SU-DHL-6 (cell line): Measurements from ENCODE around the gene GPR107.

Source experiments
- H2AFZ ChIP-seq: fragments of 200-600 bp; sonication (generic); 2 replicates; pipeline ENCODE4 v1.6.1; 2014; ENCODE audit warnings: low read depth, mild to moderate bottlenecking, moderate library complexity, mixed read lengths, antibody characterized with exemption, low read length; ENCODE audit not compliant: severe bottlenecking
- H3F3A ChIP-seq: fragments of 200-600 bp; shearing (Covaris generic); 2 replicates; pipeline ENCODE4 v1.6.0; 2016; ENCODE audit warnings: antibody characterized with exemption, mild to moderate bottlenecking; ENCODE audit not compliant: insufficient read depth
- H3K27ac ChIP-seq: fragments of 200-600 bp; sonication (generic); 2 replicates; pipeline ENCODE4 v1.5.1; 2016; ENCODE audit warnings: low read depth, mild to moderate bottlenecking, low read length, moderate library complexity, mixed read lengths
- H3K27me3 ChIP-seq: fragments of 200-600 bp; sonication (generic), shearing (Covaris generic); 2 replicates; pipeline ENCODE4 v1.6.0; 2014; ENCODE audit warnings: mild to moderate bottlenecking, low read length
- H3K36me3 ChIP-seq: fragments of 200-600 bp; sonication (generic); 2 replicates; pipeline ENCODE4 v1.6.1; 2014; ENCODE audit warnings: mild to moderate bottlenecking, low read length, mixed read lengths
- H3K4me2 ChIP-seq: fragments of 300-600, 200-600 bp; shearing (Covaris generic), sonication (generic); 2 replicates; pipeline ENCODE4 v1.6.0; 2014; ENCODE audit warnings: low read length, low read depth, mild to moderate bottlenecking; ENCODE audit not compliant: poor library complexity, severe bottlenecking
- H3K4me3 ChIP-seq: fragments of 200-600 bp; sonication (generic); 2 replicates; pipeline ENCODE4 v1.5.1; 2014; ENCODE audit warnings: antibody characterized with exemption, low read length, mild to moderate bottlenecking, mixed read lengths; ENCODE audit not compliant: insufficient read depth, poor library complexity, severe bottlenecking
- H3K79me2 ChIP-seq: fragments of 200-600 bp; sonication (generic); 2 replicates; pipeline ENCODE4 v1.6.1; 2014; ENCODE audit warnings: mild to moderate bottlenecking, low read length, moderate library complexity; ENCODE audit not compliant: insufficient read depth
- H3K9ac ChIP-seq: fragments of 200-600 bp; sonication (generic); 2 replicates; pipeline ENCODE4 v1.7.0; 2014; ENCODE audit warnings: mild to moderate bottlenecking, low read length
- H3K9me2 ChIP-seq: fragments of 200-600 bp; sonication (generic); replicated peaks from 2 replicates; pipeline ENCODE4 v1.6.1; 2014; ENCODE audit warnings: low read length; ENCODE audit not compliant: insufficient read depth
- H3K9me3 ChIP-seq: fragments of 200-600 bp; sonication (generic); 2 replicates; pipeline ENCODE4 v1.6.1; 2014; ENCODE audit warnings: low read length, mixed read lengths; ENCODE audit not compliant: insufficient read depth
- H4K20me1 ChIP-seq: fragments of 200-600 bp; sonication (generic); 2 replicates; pipeline ENCODE4 v1.6.1; 2014; ENCODE audit warnings: low read depth, mild to moderate bottlenecking, antibody characterized with exemption, low read length, moderate library complexity, mixed read lengths
- EZH2phosphoT487 ChIP-seq: fragments of 200-600 bp; sonication (generic), shearing (Covaris generic); conservative IDR thresholded peaks from 2 replicates; pipeline ENCODE4 v1.6.1; 2018; ENCODE audit warnings: mild to moderate bottlenecking, antibody characterized with exemption, low read length, moderate library complexity, mixed read lengths
- TF ChIP-seq, protein P1 (sequence below): fragments of 200-600 bp; sonication (generic); IDR thresholded peaks from one replicate; pipeline ENCODE4 v1.5.1; 2017; ENCODE audit warnings: antibody characterized with exemption, mild to moderate bottlenecking, low read length, moderate library complexity; ENCODE audit not compliant: insufficient read depth, poor library complexity, severe bottlenecking

The GPR107 gene

DNA sequence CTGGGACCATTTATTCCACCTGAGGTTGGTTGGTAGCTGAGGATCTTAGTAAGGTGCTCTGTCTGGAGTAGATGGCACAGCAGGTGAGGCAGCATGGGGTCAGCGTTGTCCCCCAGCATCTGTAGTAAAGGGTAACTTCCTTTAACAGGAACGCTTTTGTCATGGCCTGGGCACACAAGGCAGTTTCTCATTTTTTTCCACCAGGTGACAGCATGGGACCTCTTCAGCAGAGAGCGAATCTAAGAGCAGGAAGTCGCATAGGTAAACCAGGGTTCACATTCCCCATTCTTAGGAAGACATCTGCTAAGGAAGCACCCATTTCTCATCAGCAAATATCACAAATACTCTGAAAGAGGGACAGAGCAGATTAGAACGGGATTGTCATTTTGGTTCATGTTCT lies 56.5 kb downstream of the GPR107 start:
- no peaks in the 10 kb centered on the region for H3K9me3 ChIP-seq
- no peak overlapping the region for H2AFZ ChIP-seq

DNA sequence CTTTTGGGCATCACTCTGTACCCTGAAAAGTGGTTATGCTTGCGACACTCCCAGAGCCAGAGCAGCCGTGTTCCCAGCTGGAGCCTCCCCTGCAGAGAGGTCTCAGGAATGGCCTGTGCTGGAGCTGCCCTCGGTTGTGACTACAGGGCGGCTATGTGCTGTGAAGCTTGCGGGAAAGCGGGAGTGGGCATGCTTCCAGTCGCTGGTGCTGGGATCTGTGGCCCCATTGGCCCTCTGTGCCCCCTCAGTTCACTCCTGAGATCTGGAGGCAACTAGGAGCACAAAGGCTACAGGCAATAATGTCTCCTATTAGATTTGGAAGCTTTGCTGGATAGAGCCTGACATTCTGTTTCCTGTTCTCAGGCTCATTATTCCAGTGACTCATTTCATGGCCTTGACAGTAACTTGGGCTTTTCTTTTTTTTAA lies 56.9 kb downstream of the GPR107 start:
- no peaks in the 10 kb centered on the region for H3K9me3 ChIP-seq
- H3K9me2 ChIP-seq: no peaks in the 10 kb centered on the region
- no peaks in the 10 kb centered on the region for H3K27me3 ChIP-seq
- H3K4me2 ChIP-seq: no peak overlapping the region
- H4K20me1 ChIP-seq: no peaks in the 10 kb centered on the region
- no peaks in the 10 kb centered on the region for H3K36me3 ChIP-seq
- H3K4me3 ChIP-seq: no peak overlapping the region
- H2AFZ ChIP-seq: no peak overlapping the region
- H3K27ac ChIP-seq: no peak overlapping the region
- no peaks in the 10 kb centered on the region for H3K79me2 ChIP-seq
- H3F3A ChIP-seq: no peaks in the 10 kb centered on the region
- no peak for TF ChIP-seq EZH2phosphoT487
- TF ChIP-seq, protein P1, sequence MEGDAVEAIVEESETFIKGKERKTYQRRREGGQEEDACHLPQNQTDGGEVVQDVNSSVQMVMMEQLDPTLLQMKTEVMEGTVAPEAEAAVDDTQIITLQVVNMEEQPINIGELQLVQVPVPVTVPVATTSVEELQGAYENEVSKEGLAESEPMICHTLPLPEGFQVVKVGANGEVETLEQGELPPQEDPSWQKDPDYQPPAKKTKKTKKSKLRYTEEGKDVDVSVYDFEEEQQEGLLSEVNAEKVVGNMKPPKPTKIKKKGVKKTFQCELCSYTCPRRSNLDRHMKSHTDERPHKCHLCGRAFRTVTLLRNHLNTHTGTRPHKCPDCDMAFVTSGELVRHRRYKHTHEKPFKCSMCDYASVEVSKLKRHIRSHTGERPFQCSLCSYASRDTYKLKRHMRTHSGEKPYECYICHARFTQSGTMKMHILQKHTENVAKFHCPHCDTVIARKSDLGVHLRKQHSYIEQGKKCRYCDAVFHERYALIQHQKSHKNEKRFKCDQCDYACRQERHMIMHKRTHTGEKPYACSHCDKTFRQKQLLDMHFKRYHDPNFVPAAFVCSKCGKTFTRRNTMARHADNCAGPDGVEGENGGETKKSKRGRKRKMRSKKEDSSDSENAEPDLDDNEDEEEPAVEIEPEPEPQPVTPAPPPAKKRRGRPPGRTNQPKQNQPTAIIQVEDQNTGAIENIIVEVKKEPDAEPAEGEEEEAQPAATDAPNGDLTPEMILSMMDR: no peak
- H3K9ac ChIP-seq: no peak overlapping the region

More for the DNA sequence above, 56.5 kb downstream of the GPR107 start:
- Histone ChIP-seq H3K36me3 (no peaks in the 10 kb centered on the region), H3K4me3 (no peak overlapping the region), H3K79me2 (no peaks in the 10 kb centered on the region), H4K20me1 (no peaks in the 10 kb centered on the region), H3K9me2 (no peaks in the 10 kb centered on the region), H3F3A (no peaks in the 10 kb centered on the region), H3K27me3 (no peaks in the 10 kb centered on the region), H3K4me2 (no peak overlapping the region), H3K9ac (no peak overlapping the region), H3K27ac (no peak overlapping the region)
- no peak for TF ChIP-seq EZH2phosphoT487
- TF ChIP-seq, protein P1: no peak

DNA sequence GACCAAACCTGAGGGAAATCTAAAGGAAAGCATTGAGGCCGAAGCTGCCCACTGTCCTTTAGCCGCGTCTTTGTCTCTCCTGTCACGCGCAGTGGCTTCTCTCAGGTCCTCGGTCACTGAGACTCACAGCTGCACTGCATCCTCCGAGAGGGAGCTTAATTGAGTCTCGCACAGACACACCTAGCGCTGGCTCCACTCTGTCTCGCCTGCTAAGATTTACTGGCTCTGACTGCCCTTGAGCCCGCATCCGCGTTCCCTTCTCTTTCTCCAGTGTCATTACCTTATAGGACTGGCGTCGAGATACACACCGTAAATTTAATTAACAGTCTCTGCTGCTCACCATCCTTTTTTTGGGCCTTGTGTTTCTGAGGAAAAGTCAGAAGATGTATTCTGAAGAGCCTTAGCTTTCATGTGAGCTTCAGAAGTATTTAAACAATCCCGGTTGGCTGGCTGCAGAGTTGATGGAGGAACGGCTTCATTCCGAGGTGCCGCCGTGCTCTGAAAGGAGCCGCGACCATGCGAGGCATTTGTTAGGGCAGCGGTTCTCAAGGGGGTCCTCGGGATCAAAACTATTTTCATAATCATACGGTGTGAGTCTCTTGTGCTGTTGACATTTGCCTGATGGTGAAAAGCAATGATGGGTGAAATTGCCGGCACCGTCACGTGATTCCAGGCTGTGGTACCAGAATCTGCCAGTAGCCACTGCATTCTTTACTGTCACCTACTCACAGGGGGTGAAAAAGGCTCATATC lies 58.3 kb downstream of the GPR107 start:
- no peak overlapping the region for H3K27ac ChIP-seq
- TF ChIP-seq, protein P1: no peak
- no peak for TF ChIP-seq EZH2phosphoT487
- no peak overlapping the region for H3K4me3 ChIP-seq
- no peaks in the 10 kb centered on the region for H3F3A ChIP-seq
- H3K36me3 ChIP-seq: no peaks in the 10 kb centered on the region
- no peaks in the 10 kb centered on the region for H4K20me1 ChIP-seq
- no peak overlapping the region for H3K9ac ChIP-seq
- no peaks in the 10 kb centered on the region for H3K9me2 ChIP-seq
- H3K79me2 ChIP-seq: no peaks in the 10 kb centered on the region
- H3K4me2 ChIP-seq: no peak overlapping the region
- no peaks in the 10 kb centered on the region for H3K27me3 ChIP-seq
- H2AFZ ChIP-seq: no peak overlapping the region
- no peaks in the 10 kb centered on the region for H3K9me3 ChIP-seq
